ENCODE results near the gene LRFN4. TPM values are rescaled to one million over a fixed set of nuclear protein-coding genes. Genes with fewer than 3 reads are reported as not detected.

The LRFN4 gene
- total and polyA plus RNA-seq, 10 of the 15 experiments (the other 5 are each of a cell fraction or from before 2014, with no cell fraction given): 0.03 to 43.8 (median 4.9) TPM

GRCh38 chr11:66860449-66860831 lies 3.6 kb downstream of the LRFN4 start:
- RAD21 ChIA-PET (ENCODE audit: unreplicated experiment): no interaction called here

More at GRCh38 chr11:66860449-66860831, 3.6 kb downstream of the LRFN4 start:
- Histone ChIP-seq H3K36me3 (ENCODE audit: control insufficient read depth in 2 of 2, insufficient read depth in 2 of 2, low read length in 1 of 2) (no peaks in the 10 kb centered on the region), H3K9me3 (replicated peaks; ENCODE audit: control insufficient read depth, insufficient read depth, low read length) (no peaks in the 10 kb centered on the region), H2AFZ (ENCODE audit: control insufficient read depth, low read depth, low read length) (no peak overlapping the region), H3K4me2 (ENCODE audit: control insufficient read depth, insufficient read depth) (no peak overlapping the region), H3K27me3 (replicated peaks in 1 of 2; ENCODE audit: control insufficient read depth in 2 of 2, insufficient read depth in 2 of 2, low read length in 1 of 2) (no peaks in the 10 kb centered on the region), H3K4me1 (ENCODE audit: control insufficient read depth, insufficient read depth, low read length) (peaks cover 5% of the 10 kb centered on the region), H3K27ac (ENCODE audit: control insufficient read depth, insufficient read depth) (no peak overlapping the region), H3K79me2 (ENCODE audit: control insufficient read depth, insufficient read depth, low read length) (peaks cover 8% of the 10 kb centered on the region), H4K20me1 (ENCODE audit: control insufficient read depth, insufficient read depth) (no peaks in the 10 kb centered on the region), H3K4me3 (no peak overlapping the region), H3K9ac (ENCODE audit: control insufficient read depth, insufficient read depth, low read length) (no peak overlapping the region)
- TF ChIP-seq MXI1 (IDR thresholded peaks at IDR 0.05; ENCODE audit: low read depth, low read length) (no peak), CHD4 (IDR thresholded peaks at IDR 0.05) (no peak), SREBF2 (IDR thresholded peaks at IDR 0.05; ENCODE audit: low read length) (no peak), ATF3 (IDR thresholded peaks at IDR 0.05; ENCODE audit: borderline replicate concordance, extremely low read depth, low read depth, low read length) (no peak), MLLT1 (IDR thresholded peaks at IDR 0.05) (no peak), CEBPB (IDR thresholded peaks at IDR 0.05; ENCODE audit: borderline replicate concordance in 1 of 2, low read depth in 2 of 2, low read length in 2 of 2) (no peak), MYB (IDR thresholded peaks at IDR 0.05; ENCODE audit: borderline replicate concordance, low read depth, low read length) (no peak), PKNOX1 (IDR thresholded peaks at IDR 0.05) (no peak), NKRF (conservative IDR thresholded peaks at IDR 0.05) (no peak), CREM (IDR thresholded peaks at IDR 0.05; ENCODE audit: low read depth) (no peak), NFXL1 (IDR thresholded peaks at IDR 0.05; ENCODE audit: borderline replicate concordance) (no peak), HCFC1 (IDR thresholded peaks at IDR 0.05; ENCODE audit: low read length) (no peak), EGR1 (IDR thresholded peaks at IDR 0.05; ENCODE audit: borderline replicate concordance in 1 of 2, low read depth in 2 of 2, low read length in 2 of 2) (no peak), IKZF2 (IDR thresholded peaks at IDR 0.05) (no peak), YBX1 (IDR thresholded peaks at IDR 0.05) (no peak), RFX5 (IDR thresholded peaks at IDR 0.05; ENCODE audit: low read depth, low read length) (no peak), ZBTB33 (IDR thresholded peaks at IDR 0.05) (no peak)
- WGBS (ENCODE audit: insufficient coverage, insufficient replicate concordance, low lambda C conversion rate, missing lambda C conversion rate): 68% methylated on average over 18 of the region's 18 CpGs
- POLR2A ChIA-PET: no interaction called here
- no TSS peak for BruUV-seq (replicated peaks)
- FAIRE-seq (no peak), ATAC-seq (no peak), DNase-seq (ENCODE audit: low read depth, low spot score) (no peak)
- SMC1A ChIA-PET (ENCODE audit: uncharacterized antibody, unreplicated experiment): no interaction called here
- intact Hi-C loops (cut with micrococcal nuclease; ENCODE audit: unreplicated experiment): no loop called here
- in situ Hi-C loops (cut with MboI): no loop called here
- CTCF ChIA-PET: no interaction called here
